ENCODE results near the gene CPE.
"Not testable (repeated sequence)": the region's sequence is repeated elsewhere in the genome, so short reads cannot be mapped to it uniquely, and the experiment has no call there.

The CPE gene

GRCh38 chr4:165410214-165410613 is 31.4 kb downstream of the CPE start:
- DNase-seq: no peak

GRCh38 chr4:165415910-165416309 is 37.1 kb downstream of the CPE start:
- DNase-seq: no peak

DNA sequence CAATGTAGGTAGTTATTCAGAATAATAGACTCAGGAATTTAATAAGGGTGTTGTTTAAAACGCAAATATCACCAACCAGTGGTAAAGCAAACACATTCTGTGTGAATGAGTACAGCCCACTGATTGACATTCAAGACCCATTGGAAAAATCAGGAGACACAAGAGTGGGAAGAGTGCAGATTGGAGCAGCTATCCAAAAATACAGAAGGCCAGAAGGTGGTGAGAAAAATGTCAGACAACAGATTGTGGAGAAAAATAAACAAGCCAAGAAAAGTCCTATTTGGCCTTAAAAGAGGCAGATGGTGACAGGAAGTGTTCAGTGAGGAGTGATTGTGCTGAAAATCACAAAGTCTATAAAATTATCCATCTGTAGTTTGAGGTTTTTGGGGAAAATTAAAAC is 39.3 kb downstream of the CPE start:
- DNase-seq: no peak

GRCh38 chr4:165425629-165426028 is 46.8 kb downstream of the CPE start:
- no peak for DNase-seq

- DNase-seq: no peak
Observed at GRCh38 chr4:165426331-165426730, 47.5 kb downstream of the CPE start.

DNA sequence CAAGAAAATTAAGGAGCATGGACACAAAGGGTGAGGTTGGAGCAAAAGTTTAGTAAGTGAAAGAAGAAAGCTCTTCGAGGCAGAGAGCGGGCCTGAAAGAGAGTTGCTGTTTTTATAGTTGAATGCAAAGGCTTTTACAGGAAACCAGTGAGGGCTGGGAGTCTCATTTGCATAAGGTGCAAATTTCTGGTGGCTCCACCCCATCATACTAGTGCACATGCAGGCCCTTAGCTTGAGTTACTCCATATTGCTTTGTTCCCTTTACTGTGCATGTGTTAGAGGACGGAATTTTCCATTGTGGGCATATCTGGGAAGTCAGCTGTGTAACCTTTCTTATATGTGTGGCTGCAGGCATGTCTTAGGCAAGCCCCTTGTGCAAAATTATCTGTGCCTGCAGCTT is 48.0 kb downstream of the CPE start:
- no peak for DNase-seq

GRCh38 chr4:165428957-165429356 is 50.1 kb downstream of the CPE start:
- no peak for DNase-seq

DNA sequence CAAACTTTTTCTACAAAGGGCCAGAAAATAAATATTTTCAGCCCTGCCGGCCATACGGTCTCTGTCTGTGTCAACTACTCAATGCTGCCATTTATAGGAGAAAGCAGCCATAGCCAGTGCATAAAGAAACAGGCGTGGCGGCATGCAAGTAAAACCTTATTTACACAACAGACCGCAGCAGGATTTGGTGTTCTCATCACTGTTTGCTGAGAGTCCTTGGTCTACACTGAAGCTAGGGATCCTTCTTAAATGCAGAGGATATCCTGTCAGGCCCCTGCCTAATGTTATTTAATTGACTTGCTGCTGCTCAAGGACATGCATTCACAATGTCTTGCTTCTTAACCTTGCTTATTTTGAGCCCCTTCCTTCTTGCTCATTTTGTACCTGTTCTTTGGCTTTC is 54.7 kb downstream of the CPE start:
- DNase-seq: no peak

DNA sequence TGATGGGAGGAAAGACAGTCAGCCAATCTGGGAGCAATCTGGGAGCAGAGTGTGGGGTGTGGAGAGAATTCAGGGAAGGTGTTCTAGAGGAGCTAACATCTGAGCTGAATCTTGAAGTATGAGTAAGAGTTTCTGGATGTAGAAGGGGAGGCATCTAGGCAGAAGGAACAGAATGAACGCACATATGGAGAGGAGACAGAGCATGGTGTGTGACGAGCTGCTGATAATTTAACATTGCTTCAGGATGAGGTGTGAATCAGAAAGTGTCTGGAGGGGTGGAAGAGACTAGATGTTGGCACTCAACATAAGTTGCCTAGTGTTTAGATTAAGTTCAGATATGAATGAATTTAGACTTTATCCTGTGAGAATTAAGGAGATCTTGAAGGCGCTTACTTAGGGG is 58.9 kb downstream of the CPE start:
- no peak for DNase-seq

DNA sequence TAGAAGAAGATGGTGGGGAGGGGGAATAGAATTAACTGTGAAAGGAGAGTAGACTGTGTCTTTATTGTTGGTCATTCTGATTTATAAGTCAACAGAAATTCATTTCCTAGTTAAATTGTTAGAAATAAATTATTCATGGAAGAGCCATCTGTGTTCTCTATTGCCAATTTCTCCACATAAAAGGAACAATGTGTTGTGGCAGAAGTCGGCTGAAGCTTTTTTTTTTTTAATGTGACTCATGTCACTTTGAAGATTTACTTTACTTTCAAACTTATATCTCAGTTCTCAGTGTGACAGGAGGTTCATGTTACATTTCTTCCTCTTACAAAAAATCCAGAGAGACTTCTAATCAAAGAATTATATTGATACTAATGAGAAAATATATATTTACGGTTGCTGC is 60.5 kb downstream of the CPE start:
- no peak for DNase-seq

DNA sequence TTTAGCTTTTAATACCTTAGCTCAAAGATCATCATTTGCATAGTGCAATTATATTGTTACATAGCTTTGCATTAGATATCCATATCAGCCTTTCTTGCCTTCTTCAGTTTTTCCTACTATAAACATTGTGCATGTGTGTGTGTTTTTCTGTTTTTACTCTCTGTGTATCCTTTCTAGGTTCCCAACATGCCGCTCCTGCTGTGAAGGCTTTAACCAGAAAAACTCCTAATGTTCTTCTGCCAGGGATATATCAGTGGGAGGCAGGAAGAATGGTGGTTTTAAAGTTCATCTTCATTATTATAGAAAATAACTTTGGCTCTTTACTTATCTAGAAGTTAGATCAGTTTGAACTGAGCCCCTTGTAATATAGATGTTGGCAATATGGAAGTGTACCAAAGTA is 61.2 kb downstream of the CPE start:
- no peak for DNase-seq

- DNase-seq: peak in 1 of 2 experiments; percentile 29
Observed at GRCh38 chr4:165440415-165441158, 61.8 kb downstream of the CPE start.

- DNase-seq: no peak
Observed at GRCh38 chr4:165443276-165443675, 64.5 kb downstream of the CPE start.

DNA sequence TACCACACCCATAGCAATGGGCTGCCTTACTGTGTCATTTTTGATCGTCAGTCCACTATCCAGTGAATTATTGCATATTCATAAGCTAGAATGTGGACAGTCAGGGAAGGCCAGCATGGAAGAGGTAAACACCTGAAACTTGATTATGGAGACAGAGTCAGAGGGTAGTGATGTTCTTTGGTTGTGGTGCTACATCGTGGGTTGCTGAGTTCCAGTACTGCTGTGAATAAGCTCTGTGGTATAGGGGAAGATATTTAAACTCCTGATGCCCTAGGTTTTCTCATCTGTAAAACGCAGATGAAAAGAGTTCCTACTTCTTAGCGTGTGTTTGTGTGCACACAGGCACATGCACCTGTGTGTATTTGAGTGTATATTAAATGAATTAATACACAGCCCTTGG is 69.9 kb downstream of the CPE start:
- no peak for DNase-seq

GRCh38 chr4:165449333-165449732 is 70.5 kb downstream of the CPE start:
- no peak for DNase-seq

DNA sequence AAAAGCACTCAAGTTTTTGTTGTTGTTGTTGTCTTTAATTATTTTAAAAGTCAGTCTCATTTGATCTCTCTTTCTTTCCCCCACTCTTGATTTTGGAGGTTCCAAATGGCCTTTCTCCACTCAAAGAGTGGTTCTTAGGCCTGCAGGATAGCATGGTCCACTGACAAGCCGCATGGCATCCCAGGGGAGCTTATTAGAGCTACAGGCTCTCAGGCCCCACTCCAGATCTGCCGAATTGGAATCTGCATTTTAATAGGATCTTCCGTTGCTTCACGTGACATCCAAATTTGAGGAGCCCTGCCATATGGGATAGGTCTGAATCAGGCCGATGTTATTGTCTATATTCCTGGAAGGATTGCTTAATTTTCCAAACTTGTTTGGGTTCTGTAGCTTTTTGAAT is 72.1 kb downstream of the CPE start:
- DNase-seq: no peak

- not testable (repeated sequence) for DNase-seq
Observed at GRCh38 chr4:165453140-165453539, 74.3 kb downstream of the CPE start.

DNA sequence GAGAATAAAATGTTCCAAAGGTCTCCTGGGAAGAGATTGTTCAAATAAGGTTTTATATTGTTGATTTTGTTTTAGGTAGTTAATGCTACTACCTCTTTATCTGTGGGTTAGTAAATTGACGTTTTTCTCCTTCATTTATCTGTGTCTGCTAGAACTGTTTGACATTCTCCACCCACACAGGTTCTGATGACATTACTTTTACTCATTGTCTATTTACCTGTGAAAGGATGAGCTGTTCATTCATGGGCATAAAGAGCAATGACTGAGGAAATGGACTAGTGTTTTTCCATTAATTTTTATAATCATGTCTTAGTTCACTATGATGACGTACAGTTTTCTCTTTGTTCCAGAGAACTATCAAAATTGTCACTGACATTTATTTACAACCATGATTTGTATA is 75.6 kb downstream of the CPE start:
- no peak for DNase-seq

DNA sequence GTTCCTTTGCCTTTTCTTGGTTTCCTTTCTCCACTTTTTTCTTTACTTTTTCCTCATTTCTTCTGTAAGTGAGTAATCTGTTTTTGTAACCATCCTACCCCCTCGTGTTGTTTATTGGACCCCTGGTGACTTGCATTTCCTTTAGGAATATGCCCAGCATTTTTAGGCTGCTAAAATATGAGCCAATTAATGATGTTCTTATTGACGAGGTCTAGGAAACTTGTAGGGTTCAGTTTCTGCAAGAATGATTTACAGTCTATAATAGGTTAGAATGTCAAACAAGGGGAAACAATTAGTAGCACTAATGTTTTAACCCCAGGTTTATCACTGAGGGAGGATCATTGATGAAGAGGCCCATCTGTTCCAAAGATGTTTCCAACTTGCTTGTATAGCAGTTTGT is 79.0 kb downstream of the CPE start:
- no peak for DNase-seq

DNA sequence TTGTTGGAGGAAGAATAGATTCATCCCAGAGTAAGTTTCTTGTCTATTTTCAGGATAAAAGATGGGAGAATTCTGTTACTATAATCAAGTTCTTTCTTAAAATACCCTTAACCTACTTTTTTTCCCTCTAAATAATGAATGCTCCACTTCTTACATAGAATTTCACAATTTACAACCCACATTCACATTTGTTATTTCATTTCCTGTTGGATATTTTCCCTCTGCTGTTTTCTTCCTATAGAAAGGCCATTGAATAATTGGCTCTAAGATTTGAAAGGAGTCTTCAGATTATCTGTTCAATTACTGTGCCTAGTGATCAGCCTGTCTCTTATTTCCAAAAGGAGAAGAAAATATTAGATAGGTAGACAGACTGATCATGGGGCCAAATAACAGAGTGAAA is 79.7 kb downstream of the CPE start:
- DNase-seq: no peak

DNA sequence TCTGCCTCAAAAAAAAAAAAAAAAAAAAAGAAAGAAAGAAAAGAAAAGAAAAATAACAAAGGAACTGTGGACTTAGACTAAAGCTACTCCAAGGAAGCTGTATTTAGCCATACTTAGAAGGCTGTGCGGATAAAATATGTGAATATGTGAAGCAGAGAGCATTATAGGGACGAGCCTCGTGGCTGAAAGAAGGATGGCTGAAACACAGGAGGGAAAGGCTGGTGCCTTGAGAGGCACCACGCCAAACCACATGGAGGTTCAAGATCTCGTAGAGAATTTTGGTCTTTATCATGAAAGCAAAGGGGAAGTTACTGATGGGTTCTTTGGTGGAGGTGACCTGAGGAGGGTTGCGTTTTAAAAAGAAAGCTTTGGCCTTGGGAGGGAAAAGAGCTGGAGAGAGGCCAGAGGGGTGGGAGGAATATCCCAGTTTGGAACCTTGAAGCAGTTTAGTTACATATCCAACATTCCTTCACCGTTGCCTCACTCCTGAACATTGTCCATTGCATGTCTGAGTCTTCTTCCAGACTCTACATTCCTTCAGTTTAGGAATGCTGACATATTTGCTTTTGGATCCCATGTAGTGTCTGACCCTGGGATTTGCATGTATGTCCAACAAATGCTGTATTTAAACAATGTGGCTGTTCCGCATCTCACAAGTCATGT is 82.5 kb downstream of the CPE start:
- no peak for DNase-seq

DNA sequence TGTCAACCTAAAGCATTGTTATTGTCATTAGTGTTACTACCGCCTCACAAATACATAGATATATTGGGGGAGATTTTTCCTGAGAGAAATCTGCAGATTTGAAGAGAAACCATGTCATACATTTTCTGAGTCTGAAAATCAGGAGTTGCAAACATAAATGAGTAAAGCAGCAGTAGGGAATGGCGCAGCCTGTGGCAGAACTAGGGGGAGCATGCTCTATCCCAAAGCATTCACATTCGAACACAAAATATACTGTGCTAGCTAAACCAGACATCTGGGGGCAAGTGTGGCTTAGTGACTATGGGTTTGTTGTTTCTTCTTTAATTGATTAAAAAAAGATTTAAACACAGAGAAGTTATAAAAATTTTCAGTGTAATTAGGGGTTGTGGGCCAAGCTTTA is 83.2 kb downstream of the CPE start:
- DNase-seq: no peak

- DNase-seq: no peak
Observed at GRCh38 chr4:165464376-165464775, 85.6 kb downstream of the CPE start.

DNA sequence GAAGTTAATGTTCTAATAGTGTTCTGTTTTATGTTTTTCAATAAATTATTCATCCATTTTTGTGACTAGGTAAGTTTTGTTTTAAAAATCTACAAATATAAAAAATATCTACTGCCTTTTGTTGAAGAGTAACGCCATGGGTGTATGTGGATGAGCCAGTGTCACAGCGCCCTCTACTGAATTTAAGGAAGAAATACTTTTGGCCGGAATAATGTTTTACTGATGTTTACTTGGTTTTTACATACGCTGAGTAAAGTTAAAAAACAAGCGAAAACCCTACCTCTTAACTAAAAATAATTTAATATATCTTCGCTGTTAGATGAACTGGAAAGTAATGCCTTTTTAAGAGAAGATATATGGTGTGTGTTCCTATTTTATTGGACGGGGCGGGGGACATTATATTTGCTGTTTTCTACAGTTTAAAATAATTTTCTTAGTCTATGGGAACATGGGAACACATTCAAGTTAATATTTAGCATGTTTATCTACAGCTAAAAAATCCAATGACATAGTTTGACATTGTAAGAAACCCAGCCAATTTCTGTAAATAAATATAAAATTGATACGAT is 86.1 kb downstream of the CPE start:
- DNase-seq: peak in 1 of 2 experiments; percentile 31

- no peak for DNase-seq
Observed at GRCh38 chr4:165470009-165470408, 91.2 kb downstream of the CPE start.
